NB4 (cell line): Measurements from ENCODE around the gene SAFB.

Experiments
- DNase-seq: peaks from one replicate; pipeline ENCODE4 v3.0.0; 2010; ENCODE audit warnings: low read depth
- H3K4me3 ChIP-seq: one replicate; pipeline ENCODE4 v1.5.1; 2011; ENCODE audit warnings: mild to moderate bottlenecking, low read depth, low read length, moderate library complexity
- CTCF ChIP-seq: IDR thresholded peaks from one replicate; pipeline ENCODE4 v1.5.1; 2012; ENCODE audit warnings: low read depth, low read length
- MAX ChIP-seq: IDR thresholded peaks from 2 replicates; pipeline ENCODE4 v1.6.1; 2011; ENCODE audit warnings: low read depth, low read length
- MYC ChIP-seq: IDR thresholded peaks from 2 replicates; pipeline ENCODE4 v1.6.1; 2011; ENCODE audit warnings: low read depth, low read length
- POLR2A ChIP-seq: IDR thresholded peaks from 2 replicates; pipeline ENCODE4 v1.6.1; 2011; ENCODE audit warnings: mild to moderate bottlenecking; ENCODE audit not compliant: insufficient read length; ENCODE audit errors: extremely low read depth

Gene SAFB

GRCh38 chr19:5692723-5693194 lies 69.9 kb downstream of the SAFB start:
- H3K4me3 ChIP-seq, result no peak overlapping the region
- DNase-seq, result peak; percentile 43

GRCh38 chr19:5693195-5694166 lies 70.6 kb downstream of the SAFB start:
- DNase-seq, result peak; percentile 25
- no peak overlapping the region for H3K4me3 ChIP-seq
- no peak for TF ChIP-seq MYC
- TF ChIP-seq POLR2A, result peak; percentile 18
- TF ChIP-seq CTCF, result no peak
- TF ChIP-seq MAX, result no peak

More at GRCh38 chr19:5692723-5693194, 69.9 kb downstream of the SAFB start:
- TF ChIP-seq CTCF (no peak), MAX (no peak), POLR2A (no peak), MYC (no peak)

GRCh38 chr19:5694167-5694955 lies 71.5 kb downstream of the SAFB start:
- H3K4me3 ChIP-seq, result no peak overlapping the region
- no peak for DNase-seq
- TF ChIP-seq CTCF (no peak), POLR2A (no peak)

GRCh38 chr19:5694956-5695648 lies 72.2 kb downstream of the SAFB start:
- DNase-seq, result no peak
- TF ChIP-seq MAX (no peak), CTCF (no peak), POLR2A (peak; percentile 16), MYC (no peak)
- H3K4me3 ChIP-seq, result no peak overlapping the region

- TF ChIP-seq POLR2A (no peak), CTCF (no peak)
- DNase-seq, result no peak
- no peak overlapping the region for H3K4me3 ChIP-seq
Observed at GRCh38 chr19:5695649-5696195, 72.8 kb downstream of the SAFB start.
